GM18526 (cell line): ENCODE data around the gene TAS2R60.

Experiments
- POLR2A ChIP-seq: IDR thresholded peaks from 3 replicates; pipeline ENCODE4 v1.6.1; 2011; ENCODE audit not compliant: insufficient read length; ENCODE audit errors: extremely low read depth

TAS2R60 gene

GRCh38 chr7:143484119-143484518 is 40.9 kb downstream of the TAS2R60 start:
- TF ChIP-seq POLR2A: no peak

DNA sequence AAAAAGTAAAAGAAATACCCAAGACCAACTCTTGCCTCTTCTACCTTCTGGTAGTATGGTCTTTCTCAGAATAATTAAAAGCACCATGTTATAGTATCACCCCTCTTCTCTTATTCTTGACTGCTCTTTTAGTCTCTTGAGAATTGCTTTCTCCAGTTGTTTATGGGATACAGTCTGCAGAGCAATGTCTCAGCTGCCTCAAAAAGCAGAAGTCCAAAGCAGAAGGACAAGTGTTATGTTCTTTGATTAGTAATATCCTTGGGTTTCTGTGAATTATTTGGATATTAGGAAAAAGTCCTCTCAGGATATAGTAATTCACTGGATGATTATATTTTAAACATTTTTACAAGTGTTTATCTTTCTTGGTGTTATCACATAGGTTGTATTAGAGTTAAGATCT is 41.8 kb downstream of the TAS2R60 start:
- no peak for TF ChIP-seq POLR2A

- no peak for TF ChIP-seq POLR2A
These were observed 42.2 kb downstream of the TAS2R60 start for GRCh38 chr7:143485500-143485899.

DNA sequence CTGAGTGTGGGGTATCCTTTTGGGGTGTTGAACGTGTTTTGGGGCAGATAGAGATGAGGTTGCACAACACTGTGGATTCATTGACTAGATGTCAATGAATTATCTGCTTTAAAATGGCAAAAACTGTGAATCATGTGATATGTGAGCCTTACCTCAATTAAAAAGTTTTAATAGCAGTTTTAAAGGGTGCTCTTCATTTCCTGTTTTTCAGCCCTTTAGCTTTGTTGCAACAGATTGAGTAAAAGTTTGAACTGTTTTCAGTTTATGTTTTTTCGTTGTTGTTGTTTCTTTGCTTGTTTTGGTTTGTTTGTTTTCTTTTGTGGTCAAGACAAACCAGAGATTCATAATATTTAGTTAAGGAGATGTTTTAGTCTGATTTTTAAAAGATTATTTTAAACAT is 43.8 kb downstream of the TAS2R60 start:
- no peak for TF ChIP-seq POLR2A

DNA sequence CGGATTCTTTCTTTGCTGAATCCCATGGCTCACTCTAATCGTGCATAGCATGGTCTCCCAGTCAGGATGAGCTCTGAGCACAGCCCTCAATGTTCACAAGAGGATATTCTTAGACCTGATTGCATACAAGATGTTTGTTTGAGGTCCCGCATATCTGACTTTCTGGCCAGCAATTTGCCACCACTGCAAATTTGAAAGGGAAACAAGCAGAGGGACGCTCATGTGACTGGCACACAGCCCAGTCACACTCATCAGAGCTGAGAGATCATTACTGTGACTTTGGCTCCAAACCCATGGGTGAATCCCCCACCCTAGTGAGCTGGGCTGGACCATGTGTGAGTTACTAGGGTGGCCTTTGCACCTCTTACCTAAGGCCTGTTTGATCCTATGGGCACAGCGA is 44.3 kb downstream of the TAS2R60 start:
- TF ChIP-seq POLR2A: no peak

- no peak for TF ChIP-seq POLR2A
These were observed 47.6 kb downstream of the TAS2R60 start for GRCh38 chr7:143490717-143491306.

DNA sequence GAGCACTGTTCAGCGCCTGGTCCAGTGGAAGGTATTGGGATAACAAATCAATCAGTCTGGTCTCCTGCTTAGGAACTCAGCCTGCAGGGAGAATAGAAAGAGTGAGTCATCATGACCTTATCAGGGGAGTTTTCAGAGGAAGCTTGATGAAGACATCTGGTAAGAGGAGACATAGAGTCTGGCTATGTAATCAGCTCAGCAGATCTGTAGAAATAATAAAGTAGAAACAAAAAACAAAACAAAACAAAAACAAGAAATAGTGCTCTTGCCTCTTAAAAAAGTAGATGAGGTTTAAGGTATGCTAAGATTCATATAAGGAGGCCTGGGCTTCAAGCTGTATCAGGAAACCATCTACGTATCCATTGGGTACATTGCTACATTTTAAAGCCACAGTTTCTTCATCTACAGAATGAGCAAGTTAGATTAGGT is 48.8 kb downstream of the TAS2R60 start:
- TF ChIP-seq POLR2A: no peak

GRCh38 chr7:143492799-143493739 is 49.8 kb downstream of the TAS2R60 start:
- no peak for TF ChIP-seq POLR2A

GRCh38 chr7:143493751-143494150 is 50.5 kb downstream of the TAS2R60 start:
- no peak for TF ChIP-seq POLR2A
